ENCODE data around the gene HEATR5A.
"Not testable (repeated sequence)": the region's sequence is repeated elsewhere in the genome, so short reads cannot be mapped to it uniquely, and the experiment has no call there.

Gene HEATR5A

GRCh38 chr14:31253746-31254471 lies 166.4 kb downstream of the HEATR5A start:
- no peak for DNase-seq

- DNase-seq, result no peak
Measured at GRCh38 chr14:31252865-31253264, 167.5 kb downstream of the HEATR5A start.

- DNase-seq, result no peak
Measured at GRCh38 chr14:31251028-31251958, 169.1 kb downstream of the HEATR5A start.

GRCh38 chr14:31244626-31245025 lies 175.7 kb downstream of the HEATR5A start:
- no peak for DNase-seq

GRCh38 chr14:31243860-31244259 lies 176.5 kb downstream of the HEATR5A start:
- no peak for DNase-seq

- not testable (repeated sequence) for DNase-seq
Measured at GRCh38 chr14:31242161-31242940, 178.0 kb downstream of the HEATR5A start.
